DMS153 treated with DMSO at 0.1 percent for 48 hours (cell line): ENCODE results near the gene BAIAP2.

Experiments
- DNase-seq: peaks from one replicate; lab custom pipeline; 2025; ENCODE audit not compliant: unreplicated experiment; lab: John Stamatoyannopoulos, UW

The BAIAP2 gene

DNA sequence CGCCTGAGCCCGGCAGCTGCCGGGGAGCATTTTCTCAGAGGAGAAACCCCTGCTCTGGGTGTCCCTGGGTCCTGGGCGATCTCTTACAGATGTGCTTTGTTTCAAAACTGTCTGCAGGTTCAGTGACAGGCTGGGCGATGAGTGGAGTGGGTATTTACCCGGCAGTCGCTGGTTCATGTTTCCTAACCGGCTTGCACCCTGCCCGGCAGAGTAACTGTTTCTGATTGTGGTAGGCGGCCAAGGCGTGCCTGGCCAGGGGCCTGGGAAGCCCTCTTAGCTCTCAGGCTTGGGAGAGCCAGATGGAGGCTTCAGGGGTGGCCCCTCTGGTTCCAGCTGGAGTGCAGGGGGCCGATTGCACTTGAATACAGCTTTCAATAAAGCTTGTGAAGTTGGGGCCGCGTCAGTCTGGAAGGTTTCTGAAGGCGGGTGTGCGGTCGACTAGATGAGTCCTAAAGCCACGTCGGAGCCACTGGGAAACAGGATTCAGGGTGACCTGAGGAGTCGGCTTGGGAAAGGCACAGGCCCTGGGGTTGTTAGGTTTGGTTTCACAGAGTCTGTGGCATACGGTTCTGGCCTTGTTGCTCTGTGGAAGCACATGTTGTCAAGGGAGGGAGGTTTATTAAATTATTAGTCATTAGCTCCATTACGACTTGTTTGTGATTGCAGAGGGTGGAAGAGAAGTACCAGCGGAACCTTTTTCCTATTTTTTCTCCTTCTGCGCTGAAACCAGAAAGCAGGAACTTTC, 1.4 kb downstream of the BAIAP2 start:
- no peak for DNase-seq

- DNase-seq = no peak
These were observed 2.3 kb downstream of the BAIAP2 start for GRCh38 chr17:81037026-81037797.

GRCh38 chr17:81037798-81038733, 3.1 kb downstream of the BAIAP2 start:
- DNase-seq = no peak

DNA sequence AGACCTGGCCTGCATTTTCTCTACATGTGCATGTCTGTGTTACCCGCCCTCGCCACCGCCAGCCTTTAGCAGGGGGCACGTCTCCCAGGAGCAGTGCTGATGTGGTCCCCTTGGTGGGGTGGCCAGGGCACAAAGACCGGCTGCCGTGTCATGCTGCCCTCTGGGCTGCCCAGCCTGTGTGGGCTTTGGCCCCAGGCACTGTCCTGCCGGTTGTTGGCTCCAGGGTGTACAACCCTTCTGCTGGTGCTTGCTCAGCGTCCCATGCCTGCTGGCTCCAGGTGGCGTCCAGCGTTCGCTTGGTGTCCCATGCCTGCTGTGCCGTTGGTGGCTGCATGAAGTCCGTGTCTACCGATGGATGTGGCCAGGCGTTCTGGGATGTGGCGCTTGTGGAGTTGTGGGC, 4.1 kb downstream of the BAIAP2 start:
- DNase-seq = no peak

GRCh38 chr17:81039854-81040758, 5.2 kb downstream of the BAIAP2 start:
- no peak for DNase-seq

DNA sequence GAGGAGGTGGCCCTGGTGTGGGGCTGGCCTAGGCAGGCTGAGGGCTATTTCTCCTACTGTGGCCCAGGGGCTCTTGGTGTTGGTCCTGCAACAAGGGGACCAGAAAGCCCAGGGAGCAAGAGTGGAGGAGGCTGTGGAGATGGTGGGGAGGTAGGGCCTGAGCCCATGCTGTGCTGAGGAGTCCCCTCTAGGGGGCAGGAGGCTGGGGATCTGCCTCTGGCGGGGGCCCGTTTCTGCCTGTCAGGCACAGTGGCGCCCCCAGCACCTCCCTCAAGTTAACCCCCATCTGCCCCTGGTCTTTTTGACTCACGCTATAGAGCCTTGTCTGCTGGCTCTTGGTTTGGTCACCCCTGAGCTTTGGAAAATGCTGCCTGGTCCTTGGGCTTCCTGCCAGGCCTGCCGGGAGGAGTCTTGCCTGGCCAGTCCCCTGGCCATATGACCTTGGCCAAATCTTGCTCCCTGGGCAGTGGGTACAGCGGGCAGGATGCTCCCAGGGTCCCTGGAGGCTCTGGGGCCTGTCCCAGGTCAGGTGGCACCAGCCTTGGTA, 5.9 kb downstream of the BAIAP2 start:
- no peak for DNase-seq

GRCh38 chr17:81042606-81043005, 7.7 kb downstream of the BAIAP2 start:
- DNase-seq = no peak

DNA sequence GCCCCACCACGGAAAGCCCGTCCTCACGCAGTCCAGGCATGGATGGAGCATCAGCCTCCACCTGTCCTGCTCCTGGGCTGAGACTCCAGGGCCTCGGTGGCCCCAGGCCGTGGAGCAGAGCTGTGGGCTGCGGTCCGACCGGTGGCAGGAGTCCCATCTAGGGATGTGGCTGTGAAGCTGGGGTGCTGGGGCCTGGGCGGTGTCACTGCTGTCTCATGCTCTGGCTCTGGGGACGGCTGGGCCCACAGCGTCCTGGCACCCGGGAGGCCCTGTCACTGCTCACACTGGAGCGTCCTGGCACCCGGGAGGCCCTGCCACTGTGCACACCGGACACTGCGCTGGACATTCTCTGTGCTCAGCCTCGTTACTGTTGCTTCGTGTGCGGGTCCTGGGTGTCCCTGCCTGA, 8.4 kb downstream of the BAIAP2 start:
- no peak for DNase-seq

DNA sequence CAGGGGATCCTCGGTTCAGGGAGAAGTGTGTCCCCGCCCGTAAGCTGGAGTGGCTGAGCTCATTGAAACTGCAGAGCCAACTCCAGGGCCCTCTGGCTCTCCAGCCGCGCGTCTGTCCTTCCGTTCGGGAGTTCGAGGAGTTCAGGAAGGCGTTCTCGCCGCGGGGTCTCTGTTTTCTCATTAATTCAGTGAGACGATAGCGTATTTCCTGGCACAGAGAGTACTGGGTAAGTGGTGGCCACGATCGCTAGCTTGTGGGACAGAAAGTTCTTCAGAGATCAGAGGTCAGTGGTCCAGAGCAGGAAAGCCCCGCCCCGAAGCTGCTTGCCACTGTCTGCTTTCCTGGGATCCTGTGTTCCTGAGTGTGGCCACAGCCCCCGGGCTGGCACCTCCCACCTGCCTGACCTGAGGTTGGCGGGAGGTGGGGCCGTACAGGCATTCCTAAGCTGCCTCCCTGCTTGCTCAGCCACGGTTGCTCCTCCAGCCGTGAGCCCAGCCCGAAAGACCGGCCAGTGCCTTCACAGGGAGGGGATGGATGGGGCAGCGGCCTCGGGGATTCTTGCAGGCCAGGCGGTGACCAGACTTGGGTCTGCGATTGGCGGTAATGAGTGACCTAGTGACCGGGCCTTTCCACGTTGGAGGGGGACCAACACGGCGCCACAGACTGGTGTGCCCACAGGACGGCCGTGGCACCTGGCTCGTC, 8.9 kb downstream of the BAIAP2 start:
- DNase-seq = no peak

DNA sequence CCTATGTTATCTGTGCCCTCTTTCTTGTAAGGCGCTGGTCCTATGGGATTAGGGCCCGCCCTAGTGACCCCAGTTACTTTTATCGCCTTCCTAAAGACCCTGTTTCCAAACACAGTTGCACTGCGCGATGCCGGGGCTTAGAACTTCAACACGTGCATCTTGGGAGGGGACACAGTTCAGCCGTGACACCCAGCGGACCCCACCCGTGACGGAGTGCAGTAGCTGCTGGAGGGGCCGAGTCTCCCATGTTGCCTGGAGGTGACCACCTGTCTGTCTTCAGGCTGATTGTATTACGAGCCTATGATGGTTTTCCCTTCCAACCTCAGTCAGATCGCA, 9.4 kb downstream of the BAIAP2 start:
- DNase-seq = no peak

DNA sequence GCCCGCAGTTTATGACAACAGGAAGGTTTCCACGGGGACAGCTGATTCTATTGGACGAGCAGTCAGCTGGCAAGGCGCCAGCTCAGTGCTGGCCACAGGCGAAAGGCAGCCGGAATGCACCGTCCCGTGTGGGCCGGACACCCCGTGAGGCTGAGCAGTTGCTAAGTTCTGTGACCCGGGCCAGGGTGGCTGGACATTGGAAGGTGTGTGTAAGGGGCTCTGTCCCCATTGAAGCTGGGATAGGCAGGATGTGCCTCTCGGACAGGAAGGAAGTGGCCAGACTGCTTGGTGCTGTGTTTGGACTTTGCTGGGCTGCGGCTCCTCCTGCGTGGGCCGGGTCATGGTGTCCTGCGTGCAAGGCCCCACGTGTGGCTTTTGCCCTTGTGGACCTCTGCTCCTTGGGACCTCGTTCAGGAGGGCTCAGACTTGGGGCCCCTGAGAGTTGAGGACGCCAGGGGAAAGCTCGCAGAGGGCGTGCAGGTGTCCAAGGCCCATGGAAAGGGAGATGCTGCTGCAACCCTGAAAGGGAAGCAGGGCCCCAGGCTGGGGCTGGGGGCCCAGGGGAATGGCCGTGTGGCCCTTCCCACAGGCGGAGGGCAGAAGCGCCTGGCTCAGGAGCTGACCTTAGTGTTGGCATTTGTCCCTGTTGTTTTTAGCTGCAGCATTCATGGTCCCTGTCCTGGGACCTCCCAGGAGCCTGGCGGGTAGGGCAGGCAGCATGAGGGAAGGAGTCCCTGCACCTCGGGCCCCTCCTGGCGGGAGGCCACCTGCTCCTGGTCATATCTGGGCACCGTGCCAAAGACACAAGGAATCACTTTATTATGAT, 10.0 kb downstream of the BAIAP2 start:
- peak; percentile 64 for DNase-seq

GRCh38 chr17:81045590-81046095, 10.7 kb downstream of the BAIAP2 start:
- no peak for DNase-seq

DNA sequence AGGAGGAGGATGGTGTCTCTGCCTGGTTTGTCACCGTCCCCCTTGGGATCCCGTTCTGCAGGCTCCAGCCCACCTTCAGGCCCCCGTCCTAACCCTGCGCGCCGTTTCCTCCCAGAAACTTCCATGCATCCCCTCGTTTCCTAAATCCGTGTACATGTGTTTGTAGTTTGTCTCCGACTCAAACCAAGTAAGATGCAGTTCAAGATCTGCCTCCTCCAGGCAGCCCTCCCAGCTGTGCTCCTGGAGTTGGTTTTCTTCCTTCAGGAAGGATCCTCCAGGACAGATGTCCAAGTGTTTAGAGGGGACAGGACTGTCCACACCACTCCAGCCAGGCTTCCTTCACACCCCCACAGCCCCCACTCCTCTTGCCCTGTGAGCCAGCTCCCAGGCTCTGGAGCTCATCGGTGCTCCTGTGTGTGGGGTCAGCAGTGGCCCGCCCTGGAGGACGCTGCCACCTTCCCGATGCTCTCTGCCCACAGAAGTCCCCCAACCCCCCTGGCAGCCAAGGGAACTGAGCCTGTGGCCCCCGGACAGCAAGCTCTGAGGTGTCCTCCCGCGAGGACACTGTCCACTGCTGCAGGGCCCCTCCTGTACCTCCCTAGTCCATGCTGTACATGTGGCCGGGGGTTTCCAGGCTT, 11.3 kb downstream of the BAIAP2 start:
- no peak for DNase-seq

DNA sequence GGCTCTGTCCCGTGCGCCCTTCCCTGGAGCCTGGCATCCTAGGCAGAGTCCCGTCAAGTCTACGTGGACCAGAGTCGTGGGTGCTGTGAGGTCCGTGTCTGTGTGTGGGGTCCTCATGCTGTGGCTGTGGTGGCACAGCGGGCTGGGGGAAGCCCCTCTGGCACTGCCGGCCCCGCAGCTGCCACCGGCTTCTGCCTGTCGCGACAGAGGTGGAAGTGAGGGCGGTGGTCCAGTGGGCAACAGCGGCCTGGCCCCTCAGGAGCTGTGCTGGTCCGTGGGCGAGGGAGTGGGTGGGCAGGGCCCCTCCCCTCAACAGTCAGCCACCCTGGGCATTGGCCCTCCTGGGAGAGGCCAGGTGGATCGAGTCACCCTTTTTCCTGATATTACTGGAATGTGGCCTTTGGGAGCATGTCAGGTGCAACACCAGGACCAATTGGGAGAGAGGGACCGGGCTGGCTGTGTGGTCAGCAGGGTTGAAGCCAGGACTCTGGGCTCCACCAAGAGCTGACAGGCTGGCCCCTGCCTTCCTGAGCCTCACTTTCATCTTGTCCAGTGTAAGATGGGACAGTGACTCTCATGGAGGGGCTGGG, 11.9 kb downstream of the BAIAP2 start:
- DNase-seq = no peak

GRCh38 chr17:81048827-81049371, 13.9 kb downstream of the BAIAP2 start:
- no peak for DNase-seq

DNA sequence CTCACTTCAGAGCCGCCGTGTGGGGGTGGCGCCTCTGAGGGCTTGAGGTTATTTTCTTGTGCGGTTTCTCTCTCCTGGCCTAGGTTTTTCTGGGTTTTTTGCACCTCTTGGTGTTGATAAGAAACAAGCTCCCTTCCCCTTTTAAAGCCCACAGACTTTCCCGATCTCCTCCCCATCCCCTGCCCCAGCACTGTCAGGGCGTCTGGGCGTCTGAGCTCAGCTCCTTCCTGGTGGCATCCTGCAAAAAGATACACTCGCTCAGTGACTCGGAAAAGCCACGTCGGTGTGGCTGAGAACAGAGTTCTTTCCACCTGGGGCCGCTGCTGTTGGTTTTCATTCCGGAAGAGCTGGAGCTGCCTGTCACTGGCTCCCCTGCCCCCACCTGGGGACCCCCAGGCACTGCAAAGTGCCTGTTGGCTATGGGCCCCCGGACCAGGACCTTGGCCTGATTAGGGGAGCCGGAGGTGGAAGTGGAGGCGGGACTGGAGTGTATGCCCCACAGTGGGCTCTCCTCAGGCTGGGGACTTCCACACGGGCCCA, 14.5 kb downstream of the BAIAP2 start:
- no peak for DNase-seq

DNA sequence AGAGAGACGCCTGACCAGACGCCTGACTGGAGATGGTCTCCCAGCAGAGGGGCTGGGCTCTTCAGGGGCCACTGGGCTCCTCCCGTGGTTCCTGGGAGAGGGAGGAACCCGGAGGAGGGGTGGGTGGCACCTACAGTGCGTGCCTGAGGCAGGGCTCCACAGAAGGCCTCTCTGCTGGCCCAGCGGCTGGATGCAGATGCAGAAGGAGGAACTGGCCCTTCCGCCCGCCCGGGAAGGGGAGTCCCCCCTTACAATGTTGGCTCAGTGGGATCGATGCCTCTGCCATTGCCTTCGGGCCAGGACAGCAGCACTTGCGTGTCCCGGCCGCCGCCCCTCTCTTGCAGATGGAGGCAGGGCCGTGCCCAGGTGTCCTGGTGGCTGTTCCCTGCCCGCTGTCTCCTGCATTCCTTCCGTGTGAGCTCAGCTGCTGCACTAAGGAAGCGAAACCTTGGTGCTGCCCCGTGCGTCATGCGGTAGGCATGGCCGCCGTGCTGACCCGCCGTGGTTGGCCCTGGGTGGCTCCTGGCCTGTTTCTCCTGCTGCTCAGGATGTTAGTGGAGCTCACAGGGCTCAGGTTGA, 15.1 kb downstream of the BAIAP2 start:
- no peak for DNase-seq
